Measurements from ENCODE around the gene CRTC2.

CRTC2 gene

DNA sequence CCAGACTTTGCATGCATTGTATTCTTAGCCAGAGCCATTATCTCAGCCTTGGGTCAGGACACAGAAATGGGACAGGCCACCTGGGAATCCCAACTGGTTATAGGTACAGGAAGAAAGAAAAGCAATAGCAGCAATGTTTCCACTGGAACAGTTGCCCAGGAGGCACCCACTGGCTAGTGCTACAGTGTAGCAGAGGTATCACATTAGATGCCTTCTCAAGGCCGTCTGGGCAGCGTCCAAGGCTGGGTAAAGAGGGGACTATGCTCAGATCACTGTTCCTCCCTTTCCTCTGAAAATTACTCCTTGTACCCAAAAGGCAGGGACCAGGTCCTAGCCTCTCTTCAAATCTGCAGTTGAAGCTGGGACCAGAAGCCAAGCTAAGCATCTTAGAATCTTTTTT is 11.9 kb upstream of the CRTC2 start:
- DNase-seq: no peak

DNA sequence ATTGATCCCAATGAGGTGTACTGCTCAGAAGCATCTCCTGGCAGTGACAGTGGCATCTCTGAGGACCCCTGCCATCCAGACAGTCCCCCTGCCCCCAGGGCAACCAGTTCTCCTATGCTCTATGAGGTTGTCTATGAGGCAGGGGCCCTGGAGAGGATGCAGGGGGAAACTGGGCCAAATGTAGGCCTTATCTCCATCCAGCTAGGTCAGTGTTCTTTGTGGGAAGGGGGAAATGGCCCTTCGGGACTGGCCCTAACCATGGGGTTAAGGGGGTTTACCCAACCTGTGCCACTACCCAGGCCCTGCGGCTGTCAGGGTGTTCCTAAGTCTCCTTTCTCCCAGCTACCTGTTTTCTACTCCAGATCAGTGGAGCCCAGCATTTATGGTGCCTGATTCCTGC is 10.6 kb upstream of the CRTC2 start:
- DNase-seq: no peak

DNA sequence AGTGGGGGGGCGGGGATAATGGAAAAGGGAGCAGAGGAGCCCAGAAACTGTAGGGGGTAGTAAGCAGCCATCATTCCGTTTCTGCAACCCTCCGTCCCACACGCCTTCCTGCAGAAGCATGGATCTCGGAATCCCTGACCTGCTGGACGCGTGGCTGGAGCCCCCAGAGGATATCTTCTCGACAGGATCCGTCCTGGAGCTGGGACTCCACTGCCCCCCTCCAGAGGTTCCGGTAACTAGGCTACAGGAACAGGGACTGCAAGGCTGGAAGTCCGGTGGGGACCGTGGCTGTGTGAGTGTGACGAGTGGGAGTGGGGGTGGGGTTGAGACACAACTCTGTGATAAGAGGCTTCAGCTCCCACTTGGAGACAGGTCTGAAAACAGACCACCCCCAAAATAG is 10.0 kb upstream of the CRTC2 start:
- DNase-seq: no peak

DNA sequence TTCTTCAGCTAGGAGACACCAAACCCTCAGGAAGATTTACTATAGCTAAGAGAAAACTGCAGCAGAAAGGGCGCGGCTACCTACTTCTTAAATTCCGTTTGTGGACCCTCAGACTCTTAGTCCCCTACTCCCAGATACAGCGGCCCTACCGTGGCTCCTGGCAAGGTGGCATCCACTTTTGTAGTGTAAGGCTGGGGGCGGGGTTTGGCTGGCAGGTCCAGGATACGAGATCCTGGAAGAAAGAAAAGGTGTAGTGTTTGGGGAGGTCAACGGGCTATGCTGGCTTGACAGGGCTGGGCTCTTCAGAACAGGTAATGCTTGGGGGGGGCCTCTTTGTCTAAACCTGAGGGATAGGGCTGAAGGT is 9.6 kb upstream of the CRTC2 start:
- no peak for DNase-seq

DNA sequence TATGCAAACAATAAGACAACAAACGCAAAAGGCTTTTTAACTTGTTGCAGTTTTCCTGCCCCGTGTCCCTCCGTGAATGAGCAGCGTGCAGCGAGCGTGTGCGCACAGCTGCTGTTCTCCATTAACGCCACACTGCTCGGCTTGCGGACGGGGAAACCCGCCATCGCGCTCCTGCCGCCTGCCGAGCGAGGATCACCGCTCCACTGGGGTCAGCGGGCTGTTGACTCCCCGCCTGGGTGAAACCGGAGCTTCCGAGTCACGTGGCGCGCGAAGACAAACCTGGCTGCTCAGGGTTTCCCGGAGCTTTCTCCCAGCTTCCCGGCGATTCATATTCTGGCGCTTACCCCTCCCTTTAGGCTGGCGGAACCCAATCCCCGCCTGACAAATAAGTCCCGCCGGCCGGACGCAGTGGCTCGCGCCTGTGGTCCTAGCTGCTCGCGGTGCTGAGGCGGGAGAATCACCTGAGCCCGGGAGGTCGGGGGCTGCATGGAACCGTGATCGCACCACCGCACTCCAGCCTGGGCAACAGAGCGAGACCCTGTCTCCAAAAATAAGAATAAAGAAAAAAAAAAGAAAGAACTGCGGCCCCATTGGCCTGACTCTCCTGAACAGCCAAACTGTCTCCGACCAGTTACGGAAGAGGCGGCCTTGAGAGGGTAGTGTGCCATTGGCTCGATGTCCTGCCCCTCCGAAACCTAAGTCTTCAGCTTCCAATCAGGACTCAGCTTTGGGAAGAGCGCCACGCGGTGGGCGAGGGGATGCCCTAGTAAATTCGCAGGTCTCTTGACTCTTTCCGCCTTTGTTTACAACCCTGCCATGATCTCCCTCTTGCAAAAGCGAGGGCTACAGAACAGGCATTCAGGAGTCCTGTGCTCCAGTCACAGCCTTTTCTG is 8.9 kb upstream of the CRTC2 start, which contains the start of gene CREB3L4:
Gene CREB3L4 (plus strand): TSS at position 796 of the 893 bp plus-strand sequence. CDS start 624 bp downstream, outside the sequence.
- peak; percentile 85 to 88 for DNase-seq

DNA sequence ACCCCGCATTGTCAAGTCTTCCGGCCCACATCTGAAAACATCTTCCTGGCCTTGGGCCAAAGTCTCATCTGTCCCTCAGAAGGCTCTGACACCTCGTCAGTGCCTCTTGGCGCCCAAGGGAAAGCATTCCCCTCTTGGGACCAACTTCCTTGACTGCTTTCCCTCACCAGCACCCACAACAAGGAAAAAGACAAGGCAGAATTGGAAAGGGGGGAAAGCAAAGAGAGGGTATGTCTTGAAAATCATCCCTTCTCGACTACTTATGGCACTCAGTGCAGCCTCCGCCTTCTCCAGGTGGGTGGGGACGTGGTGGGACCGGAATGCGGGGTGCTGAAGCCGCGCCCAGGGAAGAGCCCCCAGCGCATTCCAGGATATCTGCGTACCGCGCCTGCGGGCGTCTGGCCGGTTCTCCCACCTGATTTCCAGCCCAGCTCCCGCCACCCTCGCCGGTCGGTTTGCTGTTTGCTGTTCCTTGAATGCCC is 5.5 kb upstream of the CRTC2 start:
- no peak for DNase-seq

DNA sequence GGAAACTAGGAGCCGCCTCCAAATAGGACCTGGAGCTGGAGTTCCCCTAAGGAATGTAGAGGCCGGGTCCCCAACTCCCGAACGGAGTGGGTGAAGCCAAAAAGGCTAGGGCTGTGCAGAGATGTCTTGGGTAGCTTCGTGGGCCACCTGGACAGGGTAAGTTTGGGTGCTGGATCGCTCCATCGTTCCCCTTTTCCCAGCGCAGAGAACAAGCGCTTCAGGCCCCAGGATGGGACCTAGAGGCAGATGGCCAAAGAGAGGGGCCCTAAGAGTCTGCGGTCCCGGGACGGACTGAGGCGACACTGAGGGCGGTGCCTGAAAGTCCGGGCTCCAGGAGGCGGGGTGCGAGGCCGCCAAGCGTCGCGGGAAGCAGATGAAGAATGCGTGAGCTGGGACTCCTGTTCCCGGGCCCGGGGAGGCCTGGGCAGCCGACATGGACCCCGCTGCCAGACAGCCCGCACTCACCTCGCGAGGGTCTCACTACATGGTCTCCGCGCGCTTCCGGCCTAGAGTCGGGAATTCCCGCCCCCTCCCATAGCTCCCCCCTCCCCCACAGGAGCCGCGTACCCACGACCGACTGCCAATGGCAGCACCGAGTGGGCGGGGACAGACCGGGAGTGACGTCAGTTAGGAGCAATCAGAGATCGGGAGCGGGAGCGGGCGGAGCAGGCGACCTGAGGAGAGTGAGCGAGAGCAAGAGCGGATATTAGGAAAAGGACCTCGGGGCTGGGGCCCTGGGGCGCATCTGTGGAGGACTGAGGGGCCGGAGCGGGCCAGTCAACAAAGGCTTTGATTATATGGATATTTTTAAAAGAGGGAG is 4.8 kb upstream of the CRTC2 start, which contains the start of gene SLC39A1:
Gene SLC39A1 (minus strand): TSS at position 508 of the 820 bp plus-strand sequence. CDS start 822 bp downstream, outside the sequence.
- peak; percentile 98 to 99 for DNase-seq

DNA sequence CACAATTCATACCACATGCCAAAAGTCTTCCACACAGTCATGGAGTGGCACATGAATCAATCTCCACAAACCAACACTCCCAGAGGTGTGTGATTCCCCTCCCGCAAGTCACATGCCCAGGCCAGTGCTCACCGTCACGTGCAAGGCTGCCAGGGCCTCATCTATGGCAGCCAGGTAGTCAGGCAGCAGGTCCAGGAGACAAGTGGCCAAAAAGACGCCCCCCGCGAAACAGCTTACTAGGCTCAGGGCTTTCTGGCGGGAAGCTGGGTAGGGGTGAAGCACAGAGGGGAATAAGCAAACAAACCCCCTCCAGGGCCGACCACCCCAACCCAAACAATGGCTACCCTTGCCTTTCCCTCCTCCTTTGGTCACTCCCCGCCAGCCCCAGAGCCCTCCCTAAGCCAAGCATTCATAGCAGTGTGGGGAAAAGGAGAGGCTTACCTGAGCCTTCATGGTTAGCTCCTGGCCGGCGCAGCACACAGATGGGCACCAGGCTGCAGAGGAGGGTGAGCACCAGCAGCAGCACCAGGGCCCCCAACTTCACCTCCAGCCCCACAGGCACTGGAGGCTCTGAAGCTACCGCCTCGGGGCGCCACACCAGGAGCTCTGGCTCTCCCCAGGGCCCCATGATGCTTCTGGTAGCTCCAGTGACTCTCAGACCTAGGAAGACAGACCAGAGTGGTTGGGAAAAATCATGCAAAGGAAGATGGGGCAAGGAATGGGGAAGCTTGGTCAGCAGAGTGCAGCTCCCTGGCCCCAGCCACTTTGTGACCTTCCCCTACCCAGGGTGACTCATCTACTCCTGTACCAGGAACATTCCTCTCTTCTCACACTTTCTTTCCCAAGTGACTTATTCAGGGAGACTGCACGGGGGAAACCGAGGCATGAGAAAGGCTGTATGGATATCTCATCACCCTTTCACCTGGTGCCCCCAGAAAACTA is 3.9 kb upstream of the CRTC2 start:
- no peak for DNase-seq

DNA sequence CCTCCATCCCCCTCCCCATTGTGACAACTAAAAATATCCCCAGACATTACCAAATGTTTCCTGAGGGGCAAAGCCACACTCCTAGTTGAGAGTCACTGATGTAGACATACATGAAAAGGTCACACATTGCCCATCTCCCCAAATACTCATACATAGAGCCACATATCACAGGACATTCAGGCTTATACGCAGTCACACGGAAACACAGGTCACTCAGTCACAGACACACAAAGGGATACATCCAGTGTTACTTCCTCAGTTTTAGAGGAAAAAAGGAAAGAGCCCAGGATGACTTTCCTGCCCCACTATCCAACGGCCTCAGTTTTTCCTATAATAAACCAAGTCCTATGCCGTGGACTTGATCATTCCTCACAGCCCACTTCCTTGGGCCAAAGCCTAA is 3.0 kb upstream of the CRTC2 start:
- no peak for DNase-seq

DNA sequence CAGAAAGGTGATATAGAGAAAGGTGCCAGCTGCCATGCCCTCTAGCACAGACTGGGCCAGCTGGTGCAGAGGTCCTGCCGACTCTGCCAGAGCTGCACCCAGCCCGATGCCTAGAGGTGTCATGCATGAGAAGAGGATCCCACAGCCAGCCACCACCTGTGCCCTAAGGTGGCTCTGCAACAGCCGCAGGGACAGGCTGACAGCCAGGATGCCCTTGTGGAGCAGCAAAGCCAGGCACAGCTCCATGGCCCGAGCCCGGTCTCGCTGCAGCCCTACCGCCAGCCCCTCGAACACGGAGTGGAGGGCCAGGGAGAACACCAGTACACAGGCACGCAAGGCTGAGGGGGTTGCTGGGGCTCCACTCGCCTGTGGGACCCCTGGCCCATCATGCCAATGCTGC is 1.8 kb upstream of the CRTC2 start:
- no peak for DNase-seq

DNA sequence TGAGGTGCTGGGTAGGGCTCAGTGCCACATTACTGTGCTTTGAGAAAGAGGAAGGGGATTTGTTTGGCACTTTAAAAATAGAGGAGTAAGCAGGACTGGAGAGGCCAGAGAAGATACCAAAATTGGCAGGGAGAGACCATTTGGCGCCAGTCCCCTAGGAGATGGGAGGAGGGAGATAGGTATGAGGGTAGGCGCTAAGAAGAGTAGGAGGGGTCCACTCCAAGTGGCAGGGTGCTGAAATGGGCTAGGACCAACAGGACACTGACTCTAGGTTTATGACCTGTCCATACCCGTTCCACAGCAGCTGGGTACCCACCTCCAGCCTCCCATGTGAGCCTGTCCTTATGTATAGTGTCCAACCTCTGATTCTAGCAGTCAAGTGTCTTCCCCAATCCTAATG is 1.0 kb upstream of the CRTC2 start:
- DNase-seq: no peak

DNA sequence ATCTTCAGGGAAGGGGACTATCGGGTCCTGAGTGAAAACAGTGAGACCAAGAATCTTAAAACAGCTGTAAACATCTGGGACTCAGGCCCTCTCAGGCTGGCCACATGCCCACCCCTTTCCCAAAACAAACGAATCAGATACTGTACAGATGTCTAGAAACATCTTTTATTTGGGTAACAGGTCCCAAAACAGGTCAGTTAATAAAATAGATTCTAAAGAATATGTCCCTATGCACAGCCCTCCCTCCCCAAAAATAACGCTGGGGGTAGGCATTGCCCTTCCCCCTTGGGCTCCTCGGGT is 499 bp upstream of the CRTC2 start:
- no peak for DNase-seq

DNA sequence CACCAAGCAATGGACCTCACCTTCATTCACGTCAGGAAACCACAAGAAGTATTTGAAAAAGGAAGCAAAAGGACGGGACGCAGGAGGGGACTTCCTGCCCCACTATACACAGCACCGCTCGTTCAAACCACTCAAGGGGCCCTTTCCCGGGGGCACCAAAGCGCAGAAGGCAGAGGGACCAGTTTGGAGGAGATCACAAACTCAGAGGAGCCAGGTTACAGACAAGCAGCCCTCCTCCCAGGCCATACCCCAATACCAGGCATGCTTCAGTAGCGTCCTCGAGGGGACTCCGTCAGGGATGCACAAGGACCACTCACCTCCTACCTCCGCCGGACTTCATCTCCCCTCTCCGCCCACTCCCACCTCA is 685 bp downstream of the CRTC2 start:
- peak in 1 of 2 experiments; percentile 67 for DNase-seq

DNA sequence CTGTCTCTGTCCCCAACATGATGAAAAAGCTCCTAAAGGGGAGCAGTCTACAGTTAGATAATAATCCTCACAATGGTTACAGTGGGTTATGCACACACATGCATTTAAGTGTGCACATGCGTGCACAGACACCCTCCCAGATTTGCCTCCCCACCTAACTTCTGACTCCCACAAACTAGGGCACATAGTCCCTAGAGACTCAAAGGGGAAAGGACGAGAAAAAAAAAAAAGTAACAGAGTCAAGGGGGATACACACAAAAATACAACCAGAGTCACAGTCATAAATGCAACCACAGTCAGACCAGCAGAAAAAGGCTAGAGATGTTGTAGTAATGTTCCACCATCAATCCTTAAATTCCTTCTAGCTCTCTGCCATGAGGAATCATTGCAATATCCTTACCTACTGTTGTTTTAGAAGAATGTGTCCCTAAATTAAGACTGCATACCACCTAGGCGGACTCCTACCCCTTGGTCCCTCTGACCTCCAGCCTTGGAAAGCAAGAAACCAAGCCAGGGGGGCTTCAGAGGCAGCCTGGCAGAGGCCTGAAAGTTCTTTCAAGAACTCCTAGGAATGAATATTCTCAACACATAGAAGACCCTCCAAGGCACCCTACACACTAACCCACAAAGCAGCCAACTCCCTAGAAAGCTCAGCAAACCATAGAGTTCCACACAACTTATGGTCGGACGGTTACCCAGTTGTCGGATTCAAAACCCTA is 1.3 kb downstream of the CRTC2 start:
- no peak for DNase-seq

DNA sequence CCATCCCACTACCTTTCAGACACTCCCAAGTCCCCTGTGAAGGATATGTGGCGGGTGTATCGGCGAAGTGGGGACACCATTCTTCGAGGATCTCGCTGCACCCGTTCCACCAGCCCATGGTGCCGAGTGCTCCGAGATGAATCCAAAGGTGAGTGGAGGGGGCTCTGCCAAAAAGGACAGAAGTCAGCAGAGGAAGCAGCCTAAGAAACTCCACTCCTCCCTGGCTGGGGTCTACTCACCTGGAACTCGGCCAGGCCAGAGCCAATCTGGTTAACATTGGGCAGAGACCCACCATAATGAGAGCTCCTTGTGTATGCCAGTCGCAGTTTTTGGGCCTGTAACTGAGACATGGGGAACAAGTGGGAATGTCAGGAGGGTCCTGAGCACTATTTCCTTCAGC is 3.6 kb downstream of the CRTC2 start:
- no peak for DNase-seq

DNA sequence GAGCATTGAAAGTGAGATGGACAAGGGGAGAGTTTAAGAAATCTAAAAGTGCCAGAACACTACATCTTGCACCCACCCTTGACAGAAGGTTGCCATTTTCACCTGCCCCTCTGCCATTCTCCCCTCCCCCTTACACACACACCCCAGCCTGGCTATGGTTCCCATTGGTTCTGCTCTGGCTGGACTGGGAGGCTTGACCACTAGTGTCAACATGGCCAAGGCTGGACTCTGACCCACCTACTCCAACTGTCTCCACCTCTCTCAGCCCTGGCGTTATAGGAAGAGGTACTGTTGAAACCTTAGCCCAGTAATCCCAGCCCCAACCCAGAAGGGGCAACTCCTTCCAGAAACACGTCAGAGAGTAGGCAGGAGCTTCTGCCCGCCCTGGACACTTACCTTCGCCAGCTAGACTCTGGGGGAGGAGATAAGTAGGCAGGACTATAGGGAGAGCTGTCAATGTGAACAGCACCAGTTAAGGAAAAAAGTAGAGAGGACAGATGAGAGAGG is 4.5 kb downstream of the CRTC2 start:
- DNase-seq: no peak

DNA sequence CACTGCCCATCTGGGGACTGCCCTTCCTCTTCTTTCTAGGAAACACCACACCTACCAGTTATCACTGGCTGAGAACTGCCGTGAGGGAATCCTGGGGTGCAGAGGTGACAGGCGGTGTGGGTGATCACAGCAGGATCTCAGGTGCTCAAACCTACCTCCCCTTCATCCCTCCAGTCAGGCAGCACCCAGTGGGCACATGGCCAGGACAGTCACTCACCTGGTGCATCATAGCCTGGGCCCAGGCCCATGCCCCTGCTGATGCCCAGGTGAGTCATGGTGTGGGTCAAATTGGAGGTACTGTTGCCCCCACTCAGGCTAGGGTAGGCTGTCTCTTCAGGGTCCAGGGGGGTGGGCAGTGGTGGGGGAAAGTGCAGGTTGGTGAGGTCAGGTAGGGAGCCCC is 6.6 kb downstream of the CRTC2 start:
- DNase-seq: no peak

DNA sequence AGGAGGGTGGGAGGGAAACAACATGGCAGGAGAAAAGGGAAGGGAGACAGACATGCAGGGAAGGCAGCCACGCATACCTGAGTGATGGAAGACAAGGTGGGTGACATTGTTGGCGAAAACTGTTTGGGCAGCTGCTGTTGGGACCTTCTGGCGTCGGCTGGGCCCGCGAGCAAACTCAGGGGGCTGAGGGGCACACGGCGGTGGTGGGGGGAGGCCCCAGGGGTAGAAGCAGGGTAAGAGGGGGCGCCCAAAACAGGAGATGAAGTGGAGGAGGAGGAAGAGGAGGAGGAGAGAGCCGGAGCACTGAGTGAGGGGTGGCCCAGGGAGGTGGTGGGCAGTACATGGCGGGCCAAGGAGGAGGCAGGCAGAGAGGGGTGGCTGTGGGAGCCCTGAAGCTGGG is 7.2 kb downstream of the CRTC2 start:
- no peak for DNase-seq

DNA sequence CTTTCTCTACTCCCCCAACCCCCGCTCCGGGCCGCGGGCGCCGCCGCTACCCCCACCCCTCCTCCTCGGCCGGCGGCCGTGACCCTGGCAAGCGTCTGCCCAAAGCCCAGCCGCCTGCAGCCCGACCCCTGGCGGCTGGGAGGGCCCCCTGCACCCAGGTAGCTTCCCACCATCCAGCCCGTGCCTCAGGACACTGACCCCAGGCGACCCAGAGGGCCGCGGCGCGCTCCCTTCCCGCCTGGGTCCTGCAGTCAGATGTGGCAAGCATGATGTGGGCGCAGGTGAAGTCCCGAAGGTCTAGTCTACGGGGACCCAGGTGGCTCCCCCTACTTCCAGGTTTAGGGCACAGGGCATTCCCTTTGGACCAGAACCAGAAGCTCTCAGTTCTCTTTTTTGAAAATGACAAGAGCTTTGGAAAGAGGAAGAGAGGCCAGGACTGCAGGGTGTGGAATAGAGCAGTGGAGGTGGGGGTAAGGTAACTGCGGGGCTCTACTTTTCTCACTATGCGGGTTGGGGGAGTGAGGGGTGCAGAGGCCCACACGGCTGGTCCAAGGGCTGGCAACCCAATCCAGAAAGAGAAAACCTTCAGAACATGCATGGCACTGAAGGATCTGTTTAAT is 11.7 kb downstream of the CRTC2 start, which contains the start of gene DENND4B:
Gene DENND4B (minus strand): TSS at position 97 of the 620 bp plus-strand sequence. CDS start 2,344 bp downstream, outside the sequence.
- DNase-seq: peak; percentile 82 to 86

DNA sequence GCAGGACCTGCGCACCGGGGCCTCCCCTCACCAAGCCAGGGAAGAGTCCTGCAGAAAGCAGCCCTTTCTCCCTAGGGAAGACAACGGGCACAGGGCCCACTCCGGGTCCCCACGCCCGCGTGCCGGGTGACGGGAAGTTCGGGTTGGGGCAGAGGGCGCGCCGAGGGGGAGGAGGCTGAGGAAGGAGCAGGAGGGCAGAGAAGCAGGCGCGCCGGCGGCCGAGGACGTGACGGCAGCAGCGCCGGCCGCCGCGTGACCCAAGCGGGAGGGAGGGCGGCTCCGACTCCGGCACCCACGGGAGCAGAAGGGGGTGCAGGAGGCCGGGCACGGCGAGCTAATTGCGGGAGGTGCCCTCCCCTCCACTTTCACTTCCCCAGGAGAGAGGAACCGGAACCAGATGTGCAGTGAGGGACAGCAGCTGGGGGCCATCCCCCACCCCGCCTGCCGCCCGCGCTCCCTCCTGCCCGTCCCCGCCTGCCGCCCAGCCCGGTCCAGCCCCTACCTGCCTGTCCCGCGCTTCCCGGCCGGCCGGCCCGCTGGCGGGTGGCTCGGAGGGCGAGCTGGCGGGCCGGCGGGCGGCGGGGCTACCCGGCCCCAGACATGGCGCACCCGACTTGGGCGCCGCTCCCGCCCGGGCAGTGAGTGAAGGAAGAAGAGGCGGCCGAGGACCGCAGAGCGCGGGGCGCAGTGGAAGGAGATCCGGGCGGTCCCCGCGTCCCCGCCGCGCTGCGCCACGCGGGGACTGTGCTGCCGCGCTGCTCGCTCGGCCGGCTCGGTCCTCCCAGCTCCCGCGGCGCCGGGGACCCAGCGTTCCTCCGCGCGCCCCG is 12.4 kb downstream of the CRTC2 start:
- DNase-seq: peak; percentile 79 to 82

Measured in activated T-cell treated with anti-CD3 and anti-CD28 coated beads, Interleukin-2, amount 50 U/mL, for 48 hours (primary cell).